PC-3 (cell line): ENCODE data around the gene SDK1.

ENCODE experiments used
- EZH2 ChIP-seq: fragments of 300-600 bp; sonication (generic); IDR thresholded peaks from one replicate; pipeline ENCODE4 v1.6.1; 2017; ENCODE audit warnings: antibody characterized with exemption, mild to moderate bottlenecking, low read length; ENCODE audit not compliant: unreplicated experiment
- EZH2phosphoT487 ChIP-seq: fragments of 300-600 bp; sonication (generic); IDR thresholded peaks from 2 replicates; pipeline ENCODE4 v1.6.1; 2018; ENCODE audit warnings: mild to moderate bottlenecking, antibody characterized with exemption, low read length, borderline replicate concordance
- TF ChIP-seq, protein P1 (sequence below): fragments of 300-600 bp; sonication (generic); conservative IDR thresholded peaks from 2 replicates; pipeline ENCODE4 v1.5.1; 2017; ENCODE audit warnings: antibody characterized with exemption, low read depth, mild to moderate bottlenecking, low read length

DNA sequence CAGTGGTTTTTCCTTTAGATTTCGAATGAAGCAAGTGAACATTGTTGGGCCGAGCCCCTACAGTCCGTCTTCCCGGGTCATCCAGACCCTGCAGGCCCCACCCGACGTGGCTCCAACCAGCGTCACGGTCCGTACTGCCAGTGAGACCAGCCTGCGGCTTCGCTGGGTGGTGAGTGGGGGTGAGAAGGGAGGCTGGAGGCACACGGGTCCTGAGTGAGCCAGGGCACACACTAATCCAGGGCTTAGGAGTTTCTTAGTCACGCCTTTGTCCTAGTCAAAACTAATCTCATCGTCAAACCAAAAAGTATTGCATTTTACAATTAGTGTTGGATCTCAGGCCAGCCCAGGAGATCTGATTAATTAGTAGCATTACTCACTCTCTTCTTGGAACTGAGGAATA, 812.2 kb downstream of the SDK1 start:
- TF ChIP-seq EZH2phosphoT487 (no peak), EZH2 (no peak)
- TF ChIP-seq, protein P1, sequence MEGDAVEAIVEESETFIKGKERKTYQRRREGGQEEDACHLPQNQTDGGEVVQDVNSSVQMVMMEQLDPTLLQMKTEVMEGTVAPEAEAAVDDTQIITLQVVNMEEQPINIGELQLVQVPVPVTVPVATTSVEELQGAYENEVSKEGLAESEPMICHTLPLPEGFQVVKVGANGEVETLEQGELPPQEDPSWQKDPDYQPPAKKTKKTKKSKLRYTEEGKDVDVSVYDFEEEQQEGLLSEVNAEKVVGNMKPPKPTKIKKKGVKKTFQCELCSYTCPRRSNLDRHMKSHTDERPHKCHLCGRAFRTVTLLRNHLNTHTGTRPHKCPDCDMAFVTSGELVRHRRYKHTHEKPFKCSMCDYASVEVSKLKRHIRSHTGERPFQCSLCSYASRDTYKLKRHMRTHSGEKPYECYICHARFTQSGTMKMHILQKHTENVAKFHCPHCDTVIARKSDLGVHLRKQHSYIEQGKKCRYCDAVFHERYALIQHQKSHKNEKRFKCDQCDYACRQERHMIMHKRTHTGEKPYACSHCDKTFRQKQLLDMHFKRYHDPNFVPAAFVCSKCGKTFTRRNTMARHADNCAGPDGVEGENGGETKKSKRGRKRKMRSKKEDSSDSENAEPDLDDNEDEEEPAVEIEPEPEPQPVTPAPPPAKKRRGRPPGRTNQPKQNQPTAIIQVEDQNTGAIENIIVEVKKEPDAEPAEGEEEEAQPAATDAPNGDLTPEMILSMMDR = no peak
